ENCODE measurements around the gene ATP6AP1.
A peak's percentile ranks its signal among the peaks of the same experiment; 100 is the strongest.

ATP6AP1 gene

DNA sequence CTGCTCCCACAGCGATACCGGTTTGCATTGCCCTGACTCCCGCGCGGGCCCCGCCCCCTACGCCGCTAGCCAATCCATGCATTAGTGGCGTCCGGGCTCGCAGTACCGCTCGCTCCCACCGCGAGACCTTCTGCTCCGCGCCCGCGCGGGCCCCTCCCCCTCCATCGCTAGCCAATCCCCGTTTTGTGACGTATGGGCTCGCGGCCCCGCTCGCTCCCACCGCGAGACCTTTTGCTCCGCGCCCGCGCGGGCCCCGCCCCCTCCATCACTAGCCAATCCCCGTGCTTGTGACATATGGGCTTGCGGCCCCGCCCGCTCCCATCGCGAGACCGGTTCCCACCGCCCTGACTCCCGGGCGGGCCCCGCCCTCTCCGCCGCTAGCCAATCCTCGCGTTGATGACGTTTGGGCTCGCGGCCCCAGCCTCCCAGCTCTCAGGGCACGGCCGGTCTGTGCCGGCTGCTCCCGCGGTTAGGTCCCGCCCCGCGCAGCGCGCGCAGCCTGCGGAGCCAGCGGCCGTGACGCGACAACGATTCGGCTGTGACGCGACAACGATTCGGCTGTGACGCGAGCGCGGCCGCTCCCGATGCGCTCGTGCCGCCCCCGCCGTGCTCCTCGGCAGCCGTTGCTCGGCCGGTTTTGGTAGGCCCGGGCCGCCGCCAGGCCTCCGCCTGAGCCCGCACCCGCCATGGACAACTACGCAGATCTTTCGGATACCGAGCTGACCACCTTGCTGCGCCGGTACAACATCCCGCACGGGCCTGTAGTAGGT is 49.5 kb upstream of the ATP6AP1 start, which contains the start of gene EMD (continued):
- TF ChIP-seq ZNF16 (tag by site-specific recombination; IDR thresholded peaks at IDR 0.05; ENCODE audit: low read depth) (no peak), ZNF146 (tag by site-specific recombination; IDR thresholded peaks at IDR 0.05) (no peak), ZNF248 (tag by site-specific recombination; IDR thresholded peaks at IDR 0.05) (no peak), MYNN (tag by site-specific recombination; IDR thresholded peaks at IDR 0.05; ENCODE audit: borderline replicate concordance) (no peak), GLIS2 (tag by site-specific recombination; IDR thresholded peaks at IDR 0.05) (no peak), ZNF404 (tag by site-specific recombination; IDR thresholded peaks at IDR 0.05) (no peak), ZBTB21 (tag by site-specific recombination; IDR thresholded peaks at IDR 0.05) (peak; percentile 85), ZNF426 (tag by site-specific recombination; IDR thresholded peaks at IDR 0.05) (no peak), ZNF292 (tag by site-specific recombination; IDR thresholded peaks at IDR 0.05; ENCODE audit: borderline replicate concordance, low read depth) (no peak), SETDB1 (IDR thresholded peaks at IDR 0.05; ENCODE audit: insufficient read length, low read length) (no peak), SP7 (tag by site-specific recombination; IDR thresholded peaks at IDR 0.05) (peak; percentile 24; the same call in 1 of the 2 replicates), ZNF138 (tag by site-specific recombination; IDR thresholded peaks at IDR 0.05; ENCODE audit: borderline replicate concordance) (no peak), ZNF626 (tag by site-specific recombination; IDR thresholded peaks at IDR 0.05) (no peak), ZNF10 (tag by site-specific recombination; IDR thresholded peaks at IDR 0.05) (no peak), YY2 (tag by site-specific recombination; IDR thresholded peaks at IDR 0.05) (no peak), ZNF776 (tag by site-specific recombination; IDR thresholded peaks at IDR 0.05; ENCODE audit: borderline replicate concordance) (no peak), ZNF169 (tag by site-specific recombination; IDR thresholded peaks at IDR 0.05) (no peak), KLF9 (tag by site-specific recombination; IDR thresholded peaks at IDR 0.05; ENCODE audit: low read depth) (peak; percentile 93)
- TF ChIP-seq, protein P1, sequence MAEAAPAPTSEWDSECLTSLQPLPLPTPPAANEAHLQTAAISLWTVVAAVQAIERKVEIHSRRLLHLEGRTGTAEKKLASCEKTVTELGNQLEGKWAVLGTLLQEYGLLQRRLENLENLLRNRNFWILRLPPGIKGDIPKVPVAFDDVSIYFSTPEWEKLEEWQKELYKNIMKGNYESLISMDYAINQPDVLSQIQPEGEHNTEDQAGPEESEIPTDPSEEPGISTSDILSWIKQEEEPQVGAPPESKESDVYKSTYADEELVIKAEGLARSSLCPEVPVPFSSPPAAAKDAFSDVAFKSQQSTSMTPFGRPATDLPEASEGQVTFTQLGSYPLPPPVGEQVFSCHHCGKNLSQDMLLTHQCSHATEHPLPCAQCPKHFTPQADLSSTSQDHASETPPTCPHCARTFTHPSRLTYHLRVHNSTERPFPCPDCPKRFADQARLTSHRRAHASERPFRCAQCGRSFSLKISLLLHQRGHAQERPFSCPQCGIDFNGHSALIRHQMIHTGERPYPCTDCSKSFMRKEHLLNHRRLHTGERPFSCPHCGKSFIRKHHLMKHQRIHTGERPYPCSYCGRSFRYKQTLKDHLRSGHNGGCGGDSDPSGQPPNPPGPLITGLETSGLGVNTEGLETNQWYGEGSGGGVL (tag by site-specific recombination; IDR thresholded peaks at IDR 0.05), result no peak
- TF ChIP-seq, protein P2, sequence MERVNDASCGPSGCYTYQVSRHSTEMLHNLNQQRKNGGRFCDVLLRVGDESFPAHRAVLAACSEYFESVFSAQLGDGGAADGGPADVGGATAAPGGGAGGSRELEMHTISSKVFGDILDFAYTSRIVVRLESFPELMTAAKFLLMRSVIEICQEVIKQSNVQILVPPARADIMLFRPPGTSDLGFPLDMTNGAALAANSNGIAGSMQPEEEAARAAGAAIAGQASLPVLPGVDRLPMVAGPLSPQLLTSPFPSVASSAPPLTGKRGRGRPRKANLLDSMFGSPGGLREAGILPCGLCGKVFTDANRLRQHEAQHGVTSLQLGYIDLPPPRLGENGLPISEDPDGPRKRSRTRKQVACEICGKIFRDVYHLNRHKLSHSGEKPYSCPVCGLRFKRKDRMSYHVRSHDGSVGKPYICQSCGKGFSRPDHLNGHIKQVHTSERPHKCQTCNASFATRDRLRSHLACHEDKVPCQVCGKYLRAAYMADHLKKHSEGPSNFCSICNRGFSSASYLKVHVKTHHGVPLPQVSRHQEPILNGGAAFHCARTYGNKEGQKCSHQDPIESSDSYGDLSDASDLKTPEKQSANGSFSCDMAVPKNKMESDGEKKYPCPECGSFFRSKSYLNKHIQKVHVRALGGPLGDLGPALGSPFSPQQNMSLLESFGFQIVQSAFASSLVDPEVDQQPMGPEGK (tag by site-specific recombination; IDR thresholded peaks at IDR 0.05), result no peak; the same call in 1 of the 2 replicates
- TF ChIP-seq, protein P3, sequence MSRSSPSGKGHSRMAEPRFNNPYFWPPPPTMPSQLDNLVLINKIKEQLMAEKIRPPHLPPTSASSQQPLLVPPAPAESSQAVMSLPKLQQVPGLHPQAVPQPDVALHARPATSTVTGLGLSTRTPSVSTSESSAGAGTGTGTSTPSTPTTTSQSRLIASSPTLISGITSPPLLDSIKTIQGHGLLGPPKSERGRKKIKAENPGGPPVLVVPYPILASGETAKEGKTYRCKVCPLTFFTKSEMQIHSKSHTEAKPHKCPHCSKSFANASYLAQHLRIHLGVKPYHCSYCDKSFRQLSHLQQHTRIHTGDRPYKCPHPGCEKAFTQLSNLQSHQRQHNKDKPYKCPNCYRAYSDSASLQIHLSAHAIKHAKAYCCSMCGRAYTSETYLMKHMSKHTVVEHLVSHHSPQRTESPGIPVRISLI (tag by site-specific recombination; IDR thresholded peaks at IDR 0.05), result no peak
- TF ChIP-seq, protein P4, sequence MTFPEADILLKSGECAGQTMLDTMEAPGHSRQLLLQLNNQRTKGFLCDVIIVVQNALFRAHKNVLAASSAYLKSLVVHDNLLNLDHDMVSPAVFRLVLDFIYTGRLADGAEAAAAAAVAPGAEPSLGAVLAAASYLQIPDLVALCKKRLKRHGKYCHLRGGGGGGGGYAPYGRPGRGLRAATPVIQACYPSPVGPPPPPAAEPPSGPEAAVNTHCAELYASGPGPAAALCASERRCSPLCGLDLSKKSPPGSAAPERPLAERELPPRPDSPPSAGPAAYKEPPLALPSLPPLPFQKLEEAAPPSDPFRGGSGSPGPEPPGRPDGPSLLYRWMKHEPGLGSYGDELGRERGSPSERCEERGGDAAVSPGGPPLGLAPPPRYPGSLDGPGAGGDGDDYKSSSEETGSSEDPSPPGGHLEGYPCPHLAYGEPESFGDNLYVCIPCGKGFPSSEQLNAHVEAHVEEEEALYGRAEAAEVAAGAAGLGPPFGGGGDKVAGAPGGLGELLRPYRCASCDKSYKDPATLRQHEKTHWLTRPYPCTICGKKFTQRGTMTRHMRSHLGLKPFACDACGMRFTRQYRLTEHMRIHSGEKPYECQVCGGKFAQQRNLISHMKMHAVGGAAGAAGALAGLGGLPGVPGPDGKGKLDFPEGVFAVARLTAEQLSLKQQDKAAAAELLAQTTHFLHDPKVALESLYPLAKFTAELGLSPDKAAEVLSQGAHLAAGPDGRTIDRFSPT (tag by site-specific recombination; IDR thresholded peaks at IDR 0.05), result no peak
- TF ChIP-seq, protein P5, sequence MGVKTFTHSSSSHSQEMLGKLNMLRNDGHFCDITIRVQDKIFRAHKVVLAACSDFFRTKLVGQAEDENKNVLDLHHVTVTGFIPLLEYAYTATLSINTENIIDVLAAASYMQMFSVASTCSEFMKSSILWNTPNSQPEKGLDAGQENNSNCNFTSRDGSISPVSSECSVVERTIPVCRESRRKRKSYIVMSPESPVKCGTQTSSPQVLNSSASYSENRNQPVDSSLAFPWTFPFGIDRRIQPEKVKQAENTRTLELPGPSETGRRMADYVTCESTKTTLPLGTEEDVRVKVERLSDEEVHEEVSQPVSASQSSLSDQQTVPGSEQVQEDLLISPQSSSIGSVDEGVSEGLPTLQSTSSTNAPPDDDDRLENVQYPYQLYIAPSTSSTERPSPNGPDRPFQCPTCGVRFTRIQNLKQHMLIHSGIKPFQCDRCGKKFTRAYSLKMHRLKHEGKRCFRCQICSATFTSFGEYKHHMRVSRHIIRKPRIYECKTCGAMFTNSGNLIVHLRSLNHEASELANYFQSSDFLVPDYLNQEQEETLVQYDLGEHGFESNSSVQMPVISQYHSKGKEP (tag by site-specific recombination; IDR thresholded peaks at IDR 0.05), result no peak
- TF ChIP-seq, protein P6, sequence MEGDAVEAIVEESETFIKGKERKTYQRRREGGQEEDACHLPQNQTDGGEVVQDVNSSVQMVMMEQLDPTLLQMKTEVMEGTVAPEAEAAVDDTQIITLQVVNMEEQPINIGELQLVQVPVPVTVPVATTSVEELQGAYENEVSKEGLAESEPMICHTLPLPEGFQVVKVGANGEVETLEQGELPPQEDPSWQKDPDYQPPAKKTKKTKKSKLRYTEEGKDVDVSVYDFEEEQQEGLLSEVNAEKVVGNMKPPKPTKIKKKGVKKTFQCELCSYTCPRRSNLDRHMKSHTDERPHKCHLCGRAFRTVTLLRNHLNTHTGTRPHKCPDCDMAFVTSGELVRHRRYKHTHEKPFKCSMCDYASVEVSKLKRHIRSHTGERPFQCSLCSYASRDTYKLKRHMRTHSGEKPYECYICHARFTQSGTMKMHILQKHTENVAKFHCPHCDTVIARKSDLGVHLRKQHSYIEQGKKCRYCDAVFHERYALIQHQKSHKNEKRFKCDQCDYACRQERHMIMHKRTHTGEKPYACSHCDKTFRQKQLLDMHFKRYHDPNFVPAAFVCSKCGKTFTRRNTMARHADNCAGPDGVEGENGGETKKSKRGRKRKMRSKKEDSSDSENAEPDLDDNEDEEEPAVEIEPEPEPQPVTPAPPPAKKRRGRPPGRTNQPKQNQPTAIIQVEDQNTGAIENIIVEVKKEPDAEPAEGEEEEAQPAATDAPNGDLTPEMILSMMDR (tag by site-specific recombination; IDR thresholded peaks at IDR 0.05), result no peak
- TF ChIP-seq, protein P7, sequence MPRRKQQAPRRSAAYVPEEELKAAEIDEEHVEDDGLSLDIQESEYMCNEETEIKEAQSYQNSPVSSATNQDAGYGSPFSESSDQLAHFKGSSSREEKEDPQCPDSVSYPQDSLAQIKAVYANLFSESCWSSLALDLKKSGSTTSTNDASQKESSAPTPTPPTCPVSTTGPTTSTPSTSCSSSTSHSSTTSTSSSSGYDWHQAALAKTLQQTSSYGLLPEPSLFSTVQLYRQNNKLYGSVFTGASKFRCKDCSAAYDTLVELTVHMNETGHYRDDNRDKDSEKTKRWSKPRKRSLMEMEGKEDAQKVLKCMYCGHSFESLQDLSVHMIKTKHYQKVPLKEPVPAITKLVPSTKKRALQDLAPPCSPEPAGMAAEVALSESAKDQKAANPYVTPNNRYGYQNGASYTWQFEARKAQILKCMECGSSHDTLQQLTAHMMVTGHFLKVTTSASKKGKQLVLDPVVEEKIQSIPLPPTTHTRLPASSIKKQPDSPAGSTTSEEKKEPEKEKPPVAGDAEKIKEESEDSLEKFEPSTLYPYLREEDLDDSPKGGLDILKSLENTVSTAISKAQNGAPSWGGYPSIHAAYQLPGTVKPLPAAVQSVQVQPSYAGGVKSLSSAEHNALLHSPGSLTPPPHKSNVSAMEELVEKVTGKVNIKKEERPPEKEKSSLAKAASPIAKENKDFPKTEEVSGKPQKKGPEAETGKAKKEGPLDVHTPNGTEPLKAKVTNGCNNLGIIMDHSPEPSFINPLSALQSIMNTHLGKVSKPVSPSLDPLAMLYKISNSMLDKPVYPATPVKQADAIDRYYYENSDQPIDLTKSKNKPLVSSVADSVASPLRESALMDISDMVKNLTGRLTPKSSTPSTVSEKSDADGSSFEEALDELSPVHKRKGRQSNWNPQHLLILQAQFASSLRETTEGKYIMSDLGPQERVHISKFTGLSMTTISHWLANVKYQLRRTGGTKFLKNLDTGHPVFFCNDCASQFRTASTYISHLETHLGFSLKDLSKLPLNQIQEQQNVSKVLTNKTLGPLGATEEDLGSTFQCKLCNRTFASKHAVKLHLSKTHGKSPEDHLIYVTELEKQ (tag by site-specific recombination; IDR thresholded peaks at IDR 0.05; ENCODE audit: borderline replicate concordance), result no peak
